HG03558 (cell line): ENCODE data around the gene RABGAP1L.
"Not testable (repeated sequence)": the region's sequence is repeated elsewhere in the genome, so short reads cannot be mapped to it uniquely, and the experiment has no call there.

Source experiments
- ATAC-seq: cut with Tn5 transposase; IDR thresholded peaks from one replicate; pipeline ENCODE4 v1.9.1; 2021; ENCODE audit warnings: moderate number of reproducible peaks; ENCODE audit not compliant: unreplicated experiment; ENCODE audit errors: extremely low read depth

The RABGAP1L gene

DNA sequence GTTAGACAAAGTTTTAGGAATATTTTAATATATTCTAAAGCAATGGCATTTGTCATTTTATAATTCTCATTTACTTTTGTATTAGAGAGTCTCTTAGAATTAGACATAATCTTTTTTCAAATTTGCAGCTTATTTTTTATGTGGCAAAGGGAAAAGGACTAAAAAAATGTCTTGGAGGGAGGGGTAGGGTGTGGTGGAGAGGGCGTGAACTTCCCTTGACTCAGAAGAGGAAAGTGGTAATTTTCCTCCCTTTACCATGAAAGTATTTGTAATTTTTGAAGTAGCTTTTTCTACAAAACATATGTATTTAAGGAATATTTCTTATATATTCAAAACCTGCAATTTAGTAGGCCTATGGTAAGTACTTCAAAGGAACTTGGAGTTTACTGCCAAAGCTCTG, 6.9 kb upstream of the RABGAP1L start:
- no peak for ATAC-seq

GRCh38 chr1:174153085-174153824, 6.1 kb upstream of the RABGAP1L start:
- no peak for ATAC-seq

DNA sequence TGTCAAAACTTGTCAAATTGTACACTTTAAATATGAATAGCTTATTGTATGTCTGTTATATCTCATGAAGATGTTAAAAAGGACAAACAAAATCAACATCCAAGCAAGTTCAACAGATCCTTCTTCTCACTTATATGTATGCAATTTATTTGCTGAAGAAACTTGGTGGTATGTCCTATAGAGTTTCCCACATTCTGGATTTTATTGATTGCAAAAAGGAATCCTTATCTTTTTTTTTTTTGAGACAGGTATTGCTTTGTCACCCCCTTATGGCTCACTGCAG, 5.6 kb upstream of the RABGAP1L start:
- ATAC-seq, result no peak

DNA sequence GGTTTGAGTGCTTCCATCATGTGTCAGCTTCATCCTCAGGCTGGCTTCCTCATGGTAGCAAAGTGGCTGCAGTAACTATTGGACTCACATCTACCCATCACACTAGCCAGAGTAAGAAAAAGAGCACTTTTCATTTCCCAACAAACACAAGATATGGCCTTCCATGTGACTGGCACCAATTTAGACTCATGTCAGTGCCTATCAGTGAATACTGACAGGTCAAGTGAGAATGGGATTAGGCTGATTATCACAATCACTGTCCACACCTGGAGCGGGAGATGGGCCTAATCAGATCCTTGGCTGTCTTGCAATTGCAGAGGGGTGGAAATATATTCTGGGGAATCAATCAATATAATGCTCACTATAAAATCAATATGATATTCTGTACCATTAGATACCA, 2.9 kb upstream of the RABGAP1L start:
- ATAC-seq, result no peak

DNA sequence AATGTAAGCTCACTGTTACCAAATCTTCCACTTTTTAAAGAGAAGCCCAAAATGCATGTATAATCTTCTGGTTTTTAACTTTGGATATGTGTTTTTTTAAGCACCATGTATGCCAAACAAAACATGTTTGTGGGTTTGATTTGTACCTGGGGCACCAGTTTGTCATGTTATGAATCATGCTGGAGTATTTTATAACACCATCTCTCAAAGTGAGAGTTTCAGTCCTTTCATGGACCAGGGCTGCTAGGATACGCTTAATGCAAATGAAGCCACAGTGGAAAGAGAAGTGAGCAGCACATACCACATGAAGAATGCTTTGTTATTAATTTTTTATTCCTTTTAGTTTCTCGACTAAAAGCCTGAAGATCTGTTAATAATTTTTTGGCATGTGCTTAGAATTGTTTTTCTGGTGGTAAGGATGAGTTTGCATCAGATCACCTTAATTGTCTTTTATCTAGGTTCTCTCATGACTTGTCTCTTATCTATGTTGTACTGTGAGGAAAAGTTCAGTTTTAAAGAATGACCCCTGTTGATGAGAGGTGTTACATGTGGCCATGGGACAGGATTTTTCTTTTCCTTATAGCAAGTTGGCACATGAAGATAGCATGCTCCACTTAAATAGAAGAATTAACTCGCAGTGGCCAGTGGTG, 2.0 kb upstream of the RABGAP1L start:
- ATAC-seq, result peak; percentile 46

GRCh38 chr1:174158767-174159251, 511 bp upstream of the RABGAP1L start:
- peak; percentile 18 for ATAC-seq

DNA sequence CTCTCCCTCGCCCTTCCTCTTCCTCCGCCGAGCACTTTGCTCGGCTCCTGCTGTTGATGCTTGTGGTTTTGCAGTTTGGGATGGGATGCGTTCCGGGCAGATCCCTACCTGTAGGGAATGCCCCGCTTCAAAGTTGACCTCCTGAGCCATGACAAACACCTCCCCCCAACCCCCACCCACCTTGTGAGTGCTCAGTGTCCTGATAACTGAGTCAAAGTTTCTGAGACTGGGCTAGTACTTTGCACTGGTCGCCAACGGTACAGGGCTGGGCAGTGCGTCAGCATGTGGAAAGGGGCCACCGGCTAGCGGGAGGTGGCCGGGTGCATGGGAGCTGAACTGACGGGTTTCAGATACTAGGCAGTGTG, 771 bp downstream of the RABGAP1L start:
- ATAC-seq, result no peak

GRCh38 chr1:174160603-174161002, 1.3 kb downstream of the RABGAP1L start:
- ATAC-seq, result no peak

DNA sequence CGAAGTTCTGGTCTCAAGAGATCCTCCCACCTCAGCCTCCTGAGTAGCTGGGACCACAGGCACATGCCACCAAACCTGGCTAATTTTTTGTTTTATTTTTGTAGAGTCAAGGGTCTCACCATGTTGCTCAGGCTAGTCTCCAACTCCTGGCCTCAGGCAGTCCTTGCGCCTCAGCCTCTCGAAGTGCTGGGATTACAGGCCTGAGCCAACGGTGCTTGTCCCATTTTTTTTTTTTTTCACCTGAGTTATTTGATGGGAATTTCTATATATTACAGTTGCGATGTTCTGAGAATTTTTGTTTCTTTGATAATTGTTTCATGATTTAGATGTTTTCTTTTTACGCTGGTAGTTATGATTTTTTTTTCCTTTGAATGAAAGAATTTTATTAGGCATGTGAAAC, 2.5 kb downstream of the RABGAP1L start:
- ATAC-seq, result no peak

GRCh38 chr1:174164826-174165225, 5.5 kb downstream of the RABGAP1L start:
- no peak for ATAC-seq

GRCh38 chr1:174165471-174166137, 6.3 kb downstream of the RABGAP1L start:
- ATAC-seq, result no peak

DNA sequence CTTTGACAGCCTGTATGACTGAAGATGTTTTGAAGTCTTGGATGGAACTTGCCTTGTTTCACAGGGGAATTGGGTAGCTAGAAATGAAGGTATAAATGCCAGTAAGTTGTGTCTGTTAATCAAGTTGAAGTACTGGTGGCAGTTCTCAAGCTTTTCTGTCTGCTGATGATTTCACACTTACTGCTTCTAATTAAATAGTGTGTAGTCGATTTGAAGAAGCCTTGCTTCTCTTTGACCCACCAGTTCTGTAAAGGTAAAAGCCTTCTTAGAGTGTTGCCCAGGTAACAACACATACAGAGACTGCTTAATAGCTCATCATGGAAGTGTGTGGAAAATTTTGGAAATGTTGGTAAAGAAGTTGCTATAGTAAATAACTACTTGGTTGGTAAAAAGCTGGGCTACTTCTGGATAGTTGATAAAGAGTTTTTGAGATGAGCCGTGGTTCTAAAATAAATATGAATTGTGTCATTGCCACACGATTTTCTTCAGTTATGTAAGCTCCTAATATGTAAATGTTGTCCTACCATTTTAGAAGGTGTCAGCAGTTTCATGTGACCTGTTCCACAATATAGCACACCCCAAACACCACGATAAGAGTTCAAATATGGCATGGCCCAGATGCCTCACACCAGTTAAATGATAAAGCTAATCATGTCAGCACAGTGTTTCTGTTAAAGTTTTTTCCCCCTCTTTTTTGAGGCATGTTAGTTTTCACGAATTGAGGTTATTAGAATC, 7.4 kb downstream of the RABGAP1L start:
- no peak for ATAC-seq

DNA sequence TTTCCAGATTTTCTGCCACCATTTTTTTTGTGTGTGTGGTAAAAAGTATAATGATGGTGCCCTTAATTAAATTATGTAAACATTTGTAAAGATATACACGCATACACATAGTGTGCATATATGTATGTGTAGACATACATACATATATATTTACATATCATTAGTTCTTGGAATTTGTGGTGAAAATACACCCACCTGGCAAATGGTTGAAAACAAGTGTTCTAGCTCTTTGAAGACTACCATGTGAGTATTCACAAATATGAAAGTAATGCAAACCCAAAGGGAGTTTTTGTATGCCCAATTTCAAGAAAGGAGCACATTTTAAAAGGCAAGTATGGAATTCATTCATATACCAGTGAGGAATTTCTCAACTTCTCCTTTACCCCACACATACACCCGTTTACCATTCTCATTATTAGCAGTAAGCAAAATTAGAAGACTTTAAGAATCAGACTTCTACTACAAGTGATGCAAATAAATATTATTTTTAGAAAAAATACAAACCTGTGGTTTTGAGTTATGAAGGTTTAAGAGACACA, 8.0 kb downstream of the RABGAP1L start:
- no peak for ATAC-seq

DNA sequence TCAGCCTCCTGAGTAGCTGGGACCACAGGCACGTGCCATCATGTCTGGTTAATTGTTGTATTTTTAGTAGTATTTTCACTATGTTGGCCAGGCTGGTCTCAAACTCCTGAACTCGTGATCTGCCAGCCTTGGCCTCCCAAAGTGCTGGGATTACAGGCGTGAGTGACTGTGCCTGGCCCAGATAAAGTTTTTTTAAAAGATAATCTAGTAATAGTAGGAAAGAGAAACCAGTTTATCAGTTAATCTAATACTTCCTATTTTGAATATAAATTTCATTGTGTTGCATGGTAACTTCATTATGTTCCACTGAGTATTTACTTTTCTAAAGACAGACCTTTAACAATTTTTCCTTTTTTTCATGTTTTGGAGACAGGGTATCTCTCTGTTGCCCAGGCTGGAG, 10.0 kb downstream of the RABGAP1L start:
- no peak for ATAC-seq

DNA sequence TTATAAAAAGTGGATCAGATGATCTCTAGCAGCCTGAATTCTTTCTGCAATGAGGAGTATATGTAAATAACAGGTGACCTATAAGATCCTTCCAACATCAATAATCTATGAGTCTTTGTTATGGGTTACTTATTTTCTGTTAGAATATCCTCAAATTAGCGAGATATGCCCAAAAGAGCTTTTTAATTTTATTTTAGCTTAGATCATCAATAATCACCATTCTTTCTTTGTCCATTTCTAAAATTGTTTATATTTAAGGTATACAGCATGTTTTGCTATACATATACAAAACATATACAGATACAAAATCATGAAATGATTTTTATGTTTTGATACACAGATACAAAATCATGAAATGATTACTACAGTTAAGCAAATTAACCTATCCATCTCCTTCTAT, 11.8 kb downstream of the RABGAP1L start:
- ATAC-seq, result no peak

DNA sequence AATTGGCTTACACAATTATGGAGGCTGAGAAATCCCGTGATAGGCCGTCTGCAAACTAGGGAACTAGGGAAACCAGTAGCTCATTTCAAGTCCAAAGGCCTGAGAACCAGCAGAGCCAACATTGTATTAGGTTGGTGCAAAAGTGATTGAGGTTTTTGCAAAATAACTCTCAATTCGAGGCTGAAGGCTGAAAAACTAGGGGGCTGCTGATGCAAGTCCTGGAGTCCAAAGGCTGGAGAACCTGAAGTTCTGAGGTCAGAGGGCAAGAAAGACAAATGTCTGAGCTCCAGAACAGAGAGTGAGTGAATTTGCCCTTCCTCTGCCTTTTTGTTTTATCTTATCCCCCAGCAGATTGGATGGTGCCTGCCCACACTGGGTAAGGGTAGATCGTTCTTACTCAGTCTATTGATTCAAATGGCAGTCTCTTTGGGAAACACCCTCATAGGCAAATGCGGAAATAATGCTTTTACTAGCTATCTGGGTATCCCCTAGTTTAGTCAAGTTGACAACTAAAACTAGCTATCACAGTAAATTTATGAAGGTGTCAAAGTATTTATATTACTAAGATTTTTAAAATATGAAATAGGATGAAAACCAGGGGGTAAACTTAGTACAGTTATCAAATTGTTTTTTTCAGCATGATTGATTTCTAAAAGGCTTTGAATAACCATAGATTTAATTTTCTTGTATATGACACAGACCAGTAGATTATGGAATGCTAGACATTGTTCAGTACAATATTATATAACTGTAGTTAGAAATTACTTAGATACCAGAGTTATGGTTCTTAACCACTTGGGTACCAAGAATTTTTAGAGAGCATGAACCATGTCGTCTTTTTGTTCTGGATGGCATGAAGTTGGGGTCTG, 15.4 kb downstream of the RABGAP1L start:
- ATAC-seq, result no peak

GRCh38 chr1:174178459-174178858, 19.1 kb downstream of the RABGAP1L start:
- ATAC-seq, result not testable (repeated sequence)

DNA sequence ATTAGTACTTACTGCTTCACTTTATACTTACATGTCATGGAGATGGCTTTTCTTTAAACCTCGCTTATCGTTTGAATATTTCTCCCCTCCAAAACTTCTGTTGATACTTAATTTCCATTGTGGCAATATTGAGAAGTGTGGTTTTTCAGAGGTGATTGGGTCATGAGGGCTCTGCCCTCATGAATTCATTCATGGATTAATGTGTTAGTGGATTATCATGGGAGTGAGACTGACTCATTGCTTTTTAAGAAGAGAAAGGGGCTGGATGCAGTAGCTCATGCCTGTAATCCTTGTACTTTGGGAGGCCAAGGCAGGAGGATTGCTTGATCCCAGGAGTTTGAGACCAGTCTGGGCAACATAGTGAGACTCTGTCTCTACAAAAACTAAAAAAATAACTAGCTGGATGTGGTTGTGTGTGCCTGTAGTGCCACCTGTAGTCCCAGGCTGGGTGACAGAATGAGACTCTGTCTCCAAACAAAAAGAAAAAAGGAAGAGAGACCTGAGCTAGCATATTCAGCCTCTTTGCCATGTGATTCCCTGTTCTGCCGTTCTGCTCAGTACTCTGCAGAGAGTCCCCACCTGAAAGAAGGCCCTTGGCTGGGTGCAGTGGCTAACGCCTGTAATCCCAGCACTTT, 30.2 kb downstream of the RABGAP1L start:
- no peak for ATAC-seq

DNA sequence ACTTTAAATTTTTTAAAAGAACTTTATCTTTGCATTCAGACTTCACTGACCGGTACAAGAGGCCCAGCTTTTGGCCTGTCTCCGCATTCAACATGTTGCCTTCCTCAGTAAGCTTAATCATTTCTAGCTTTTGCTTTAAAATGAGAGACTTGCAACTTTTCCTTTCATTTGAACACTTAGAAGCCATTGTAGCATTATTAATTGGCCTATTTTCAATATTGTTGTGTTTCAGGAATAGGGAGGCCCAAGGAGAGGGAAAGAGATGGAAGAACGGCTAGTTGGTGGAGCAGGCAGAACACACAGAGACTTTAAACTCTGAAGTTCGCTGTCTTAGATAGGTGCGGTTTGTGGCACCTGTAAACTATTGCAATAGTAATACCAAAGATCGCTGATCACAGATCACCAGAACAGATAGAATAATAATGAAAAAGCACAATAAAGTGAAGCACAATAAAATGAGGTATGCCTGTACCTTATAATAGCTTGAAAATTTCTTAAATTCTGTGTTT, 31.4 kb downstream of the RABGAP1L start:
- no peak for ATAC-seq
